Peyer's patch (tissue), 4 donors: ENCODE data around the gene ZCCHC17.

ENCODE experiments used
- POLR2A ChIP-seq, 2 donors: fragments of 450-650 bp; IDR thresholded peaks; one replicate each; pipeline ENCODE4 v1.5.1; 2017; ENCODE audit warnings: antibody characterized with exemption in 2 of 2, mild to moderate bottlenecking in 2 of 2, moderate library complexity in 2 of 2
- TF ChIP-seq, protein P1 (sequence below), 6 experiments: fragments of 450-650 bp in 4 of 6; fragments of 200-600 bp in 2 of 6; sonication (generic) in 1 of 6; IDR thresholded peaks; one replicate each; pipeline ENCODE4 v1.5.1; 2017 to 2019; ENCODE audit warnings: antibody characterized with exemption in 6 of 6, mild to moderate bottlenecking in 3 of 6, moderate library complexity in 1 of 6

DNA sequence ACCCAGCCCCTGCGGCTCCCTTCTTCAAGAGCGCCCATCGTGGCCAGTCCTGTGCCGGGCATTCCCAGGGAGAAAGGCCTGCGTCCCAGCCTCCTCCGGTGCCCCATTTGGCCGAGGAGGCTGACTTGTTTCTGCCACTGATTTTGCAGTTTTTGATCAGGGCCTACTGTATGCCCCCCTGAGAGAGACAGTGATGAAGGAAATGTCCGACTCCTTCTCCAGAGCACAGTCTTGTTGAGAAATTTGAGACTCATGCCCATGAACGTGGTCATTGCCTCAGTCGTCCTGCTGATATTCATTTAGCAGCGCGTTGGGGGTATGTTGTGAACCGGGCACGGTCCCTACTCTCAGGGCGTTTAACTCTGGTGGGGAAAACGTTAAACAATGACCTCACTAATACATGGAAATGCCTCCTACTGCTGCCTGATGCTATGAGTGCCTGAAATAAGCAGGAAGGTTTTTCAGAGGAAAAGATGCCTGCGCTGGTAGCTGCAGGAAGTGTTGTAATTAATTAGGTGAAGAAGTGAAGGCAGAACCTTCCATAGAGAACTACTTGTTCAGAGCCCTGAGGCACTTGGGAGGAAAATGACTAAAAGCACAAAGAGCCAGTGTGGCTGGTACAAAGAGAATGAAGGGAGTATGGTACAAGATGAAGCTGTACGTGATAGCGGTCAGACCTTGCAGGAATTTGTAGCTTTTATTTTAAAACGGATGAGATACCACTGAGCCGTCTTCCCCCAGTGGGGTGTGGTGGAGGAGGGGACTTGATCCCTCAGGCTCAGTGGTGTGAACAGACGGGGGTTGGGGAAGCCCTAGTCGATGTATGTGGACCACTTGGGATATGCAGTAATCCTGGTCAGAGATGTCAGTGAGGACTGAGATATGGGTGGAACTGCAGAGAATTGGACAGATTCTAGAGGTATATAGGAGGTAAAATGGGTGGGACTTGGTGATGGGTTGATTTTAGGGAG, 730 bp downstream of the ZCCHC17 start:
- TF ChIP-seq, protein P1, sequence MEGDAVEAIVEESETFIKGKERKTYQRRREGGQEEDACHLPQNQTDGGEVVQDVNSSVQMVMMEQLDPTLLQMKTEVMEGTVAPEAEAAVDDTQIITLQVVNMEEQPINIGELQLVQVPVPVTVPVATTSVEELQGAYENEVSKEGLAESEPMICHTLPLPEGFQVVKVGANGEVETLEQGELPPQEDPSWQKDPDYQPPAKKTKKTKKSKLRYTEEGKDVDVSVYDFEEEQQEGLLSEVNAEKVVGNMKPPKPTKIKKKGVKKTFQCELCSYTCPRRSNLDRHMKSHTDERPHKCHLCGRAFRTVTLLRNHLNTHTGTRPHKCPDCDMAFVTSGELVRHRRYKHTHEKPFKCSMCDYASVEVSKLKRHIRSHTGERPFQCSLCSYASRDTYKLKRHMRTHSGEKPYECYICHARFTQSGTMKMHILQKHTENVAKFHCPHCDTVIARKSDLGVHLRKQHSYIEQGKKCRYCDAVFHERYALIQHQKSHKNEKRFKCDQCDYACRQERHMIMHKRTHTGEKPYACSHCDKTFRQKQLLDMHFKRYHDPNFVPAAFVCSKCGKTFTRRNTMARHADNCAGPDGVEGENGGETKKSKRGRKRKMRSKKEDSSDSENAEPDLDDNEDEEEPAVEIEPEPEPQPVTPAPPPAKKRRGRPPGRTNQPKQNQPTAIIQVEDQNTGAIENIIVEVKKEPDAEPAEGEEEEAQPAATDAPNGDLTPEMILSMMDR (IDR thresholded peaks at IDR 0.05), result no peak
- no peak for TF ChIP-seq POLR2A (IDR thresholded peaks at IDR 0.05)
